Stimulated activated CD4-positive, alpha-beta T cell treated with anti-CD3 and anti-CD28 coated beads, TNF-alpha, amount 100 ng/mL, for 1 hour (primary cell): Measurements from ENCODE around the gene EFNA5.

ENCODE experiments used
- DNase-seq, 3 donors: peaks; one replicate each; pipeline ENCODE4 v3.0.0-alpha.2; 2020; ENCODE audit warnings: low read depth in 3 of 3, low spot score in 1 of 3

EFNA5 gene

DNA sequence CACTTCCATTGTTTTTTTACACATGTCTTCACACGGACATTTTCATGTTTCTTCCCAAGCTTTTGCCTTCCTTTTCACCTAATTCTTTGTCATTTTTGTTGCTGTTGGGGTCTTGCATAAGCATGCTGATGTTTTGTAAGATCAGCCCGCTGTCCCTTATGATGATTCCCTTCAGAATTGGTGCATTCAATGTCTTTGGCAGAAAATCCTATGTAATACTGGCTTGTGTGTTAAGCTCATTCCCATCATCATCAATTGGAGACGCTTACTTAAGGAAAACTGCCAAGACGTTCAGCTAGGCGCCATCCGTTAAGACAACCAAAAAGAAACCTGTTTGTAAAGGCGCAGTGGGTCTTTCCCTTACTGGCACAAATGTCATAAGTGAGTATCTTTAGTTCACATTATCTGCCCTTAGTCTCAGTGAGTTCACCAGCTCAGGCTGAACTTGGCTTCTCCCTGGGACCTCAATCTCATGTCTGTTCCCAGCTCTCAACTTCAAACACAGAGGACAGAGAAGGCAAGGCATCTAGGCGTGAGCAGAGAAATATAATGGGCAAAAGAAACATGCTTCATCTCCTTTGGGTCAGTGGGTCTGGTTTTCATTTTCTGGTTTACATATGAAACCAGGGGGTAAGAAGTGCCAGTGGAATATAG lies 97.9 kb downstream of the EFNA5 start:
- DNase-seq: no peak

- DNase-seq: peak; percentile 58 to 87 (median 61)
Observed at GRCh38 chr5:107571621-107572536, 98.9 kb downstream of the EFNA5 start.

- no peak for DNase-seq
Observed at GRCh38 chr5:107570805-107571531, 99.8 kb downstream of the EFNA5 start.

DNA sequence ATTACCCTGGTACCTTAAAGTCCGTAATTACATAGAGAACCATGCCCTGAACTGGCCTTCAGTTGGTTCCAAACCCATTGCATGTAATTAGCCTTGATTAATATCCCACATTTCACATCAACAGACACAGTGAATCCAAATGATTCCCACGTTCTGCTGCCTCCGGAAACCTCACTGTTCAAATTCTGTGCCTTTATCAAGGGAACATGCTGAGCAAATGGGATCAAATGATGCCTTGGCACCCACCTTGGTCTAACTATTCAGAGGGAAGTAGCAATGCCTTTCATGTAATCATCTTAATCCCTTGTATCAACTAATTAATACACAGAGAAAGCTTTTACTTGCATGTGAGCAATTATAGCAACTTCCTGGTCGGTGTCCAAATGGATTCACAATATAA lies 100.6 kb downstream of the EFNA5 start:
- no peak for DNase-seq

GRCh38 chr5:107567901-107568671 lies 102.7 kb downstream of the EFNA5 start:
- DNase-seq: no peak

- no peak for DNase-seq
Observed at GRCh38 chr5:107566986-107567385, 103.8 kb downstream of the EFNA5 start.

DNA sequence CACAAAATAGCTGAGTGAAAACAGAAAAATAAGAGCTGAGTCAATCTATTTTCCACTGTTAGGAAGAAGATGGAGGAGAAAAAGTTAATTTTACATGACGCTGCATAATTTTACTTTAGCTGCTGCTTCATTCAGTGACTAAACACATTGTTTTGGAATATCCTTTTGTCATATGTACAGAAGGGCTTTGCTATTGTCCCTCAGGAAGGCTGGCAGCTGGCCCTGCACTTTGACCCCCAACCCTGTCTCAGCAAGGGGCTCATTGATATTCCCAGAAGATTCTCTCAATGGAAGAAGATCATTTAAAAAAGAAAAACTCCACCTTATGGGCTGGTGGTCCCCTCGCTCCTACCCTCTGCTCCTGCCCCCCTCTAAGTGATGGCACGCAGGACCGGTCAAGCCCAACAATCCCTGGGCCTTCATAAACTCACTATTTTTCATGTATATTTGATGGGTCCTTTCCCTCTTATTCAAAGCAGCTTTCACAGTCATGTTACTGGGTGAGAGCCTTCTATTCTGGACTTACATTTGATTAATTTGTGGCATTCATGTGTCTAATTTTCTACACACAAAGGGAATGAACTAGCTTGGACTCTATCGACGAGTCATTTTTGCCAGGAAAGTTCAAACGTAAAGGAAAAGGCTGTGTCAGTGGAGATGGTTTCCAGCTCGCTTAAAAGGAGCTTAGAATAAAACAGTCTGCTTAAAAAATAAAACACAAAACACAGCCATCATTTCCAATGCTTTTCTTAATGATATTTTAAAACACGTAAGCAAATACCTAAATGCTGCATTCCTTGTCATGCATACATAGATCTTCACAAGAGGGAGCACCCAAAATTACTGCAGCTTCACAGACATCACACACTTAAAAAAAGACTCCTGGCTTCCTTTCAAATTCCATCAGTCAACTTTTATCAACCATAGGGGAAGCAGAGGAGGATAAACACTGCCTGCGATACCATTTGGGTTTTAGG lies 104.7 kb downstream of the EFNA5 start:
- DNase-seq: no peak

- no peak for DNase-seq
Observed at GRCh38 chr5:107564931-107565372, 105.8 kb downstream of the EFNA5 start.

DNA sequence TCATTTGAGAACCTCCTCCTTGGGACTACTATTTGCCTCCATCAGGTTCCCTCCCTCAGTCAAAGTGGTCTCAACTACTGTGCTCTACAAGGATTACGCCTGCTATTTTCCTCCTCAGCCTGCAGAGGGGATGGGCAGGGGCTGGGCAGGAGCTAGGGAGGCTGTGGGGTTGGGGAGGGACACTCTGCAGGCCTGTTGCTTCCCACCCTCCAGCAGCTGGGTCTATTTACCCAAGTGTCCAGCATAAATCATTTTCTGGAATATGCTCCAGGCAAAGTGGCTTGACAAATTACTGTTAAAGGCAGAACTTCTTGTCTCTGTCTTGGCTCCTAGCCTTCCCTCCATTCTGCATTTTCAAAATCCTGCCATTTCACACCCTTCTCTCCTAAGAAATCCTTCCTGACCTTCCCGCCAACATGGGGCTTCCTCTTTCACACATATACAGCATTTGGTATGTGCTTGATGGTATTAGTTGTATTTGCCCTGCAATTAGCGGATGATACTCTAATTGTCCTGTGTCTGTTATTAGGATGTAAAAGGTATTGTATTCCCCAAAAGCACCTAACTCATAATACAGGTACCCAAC lies 106.7 kb downstream of the EFNA5 start:
- DNase-seq: no peak

DNA sequence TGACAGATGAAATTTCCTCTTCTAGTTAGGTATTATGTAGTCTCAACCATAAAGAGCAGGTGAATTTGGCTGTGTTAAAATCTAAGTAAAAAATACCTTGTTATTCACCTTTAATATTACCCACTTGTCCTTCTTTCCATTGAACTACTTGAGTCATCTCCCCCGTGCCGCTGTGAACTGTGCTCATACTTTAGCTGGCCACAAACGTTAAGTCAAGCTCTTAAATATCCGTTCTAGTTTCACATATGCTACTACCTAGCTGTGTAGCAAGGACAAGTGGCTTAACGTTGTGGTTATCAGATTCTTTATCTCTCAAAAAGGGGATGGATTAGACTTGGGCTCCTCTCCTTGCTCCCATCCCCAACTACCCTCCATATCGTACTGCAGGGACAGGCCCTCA lies 110.4 kb downstream of the EFNA5 start:
- no peak for DNase-seq

DNA sequence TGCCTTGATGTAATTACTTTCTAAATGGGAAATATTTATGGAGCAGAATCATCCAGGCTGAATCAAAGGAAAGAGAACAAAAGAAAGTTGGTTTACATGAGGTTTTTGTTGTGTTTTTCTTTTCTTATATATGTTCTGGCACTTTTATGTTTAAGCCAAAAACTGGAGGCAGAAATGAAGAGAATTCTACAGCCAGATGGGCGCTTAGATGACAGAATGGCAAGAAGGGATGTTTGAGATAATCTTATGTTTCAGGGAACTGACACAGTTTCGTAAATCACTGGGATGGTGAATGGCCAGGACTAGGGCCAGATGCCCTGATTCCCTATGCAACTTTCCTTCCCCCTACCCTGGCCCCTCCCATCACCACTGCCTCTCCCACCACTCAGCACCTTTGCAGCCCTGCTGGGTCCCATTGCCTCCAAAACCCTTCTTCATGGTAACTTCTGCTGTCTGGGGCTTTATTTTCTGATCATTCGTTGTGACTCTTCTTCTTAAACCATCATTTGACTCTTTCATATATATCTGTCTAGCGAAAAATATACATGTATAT lies 111.8 kb downstream of the EFNA5 start:
- DNase-seq: no peak

- DNase-seq: no peak
Observed at GRCh38 chr5:107557051-107557658, 113.6 kb downstream of the EFNA5 start.

GRCh38 chr5:107556575-107556974 lies 114.2 kb downstream of the EFNA5 start:
- DNase-seq: no peak

GRCh38 chr5:107555425-107556090 lies 115.2 kb downstream of the EFNA5 start:
- DNase-seq: no peak

DNA sequence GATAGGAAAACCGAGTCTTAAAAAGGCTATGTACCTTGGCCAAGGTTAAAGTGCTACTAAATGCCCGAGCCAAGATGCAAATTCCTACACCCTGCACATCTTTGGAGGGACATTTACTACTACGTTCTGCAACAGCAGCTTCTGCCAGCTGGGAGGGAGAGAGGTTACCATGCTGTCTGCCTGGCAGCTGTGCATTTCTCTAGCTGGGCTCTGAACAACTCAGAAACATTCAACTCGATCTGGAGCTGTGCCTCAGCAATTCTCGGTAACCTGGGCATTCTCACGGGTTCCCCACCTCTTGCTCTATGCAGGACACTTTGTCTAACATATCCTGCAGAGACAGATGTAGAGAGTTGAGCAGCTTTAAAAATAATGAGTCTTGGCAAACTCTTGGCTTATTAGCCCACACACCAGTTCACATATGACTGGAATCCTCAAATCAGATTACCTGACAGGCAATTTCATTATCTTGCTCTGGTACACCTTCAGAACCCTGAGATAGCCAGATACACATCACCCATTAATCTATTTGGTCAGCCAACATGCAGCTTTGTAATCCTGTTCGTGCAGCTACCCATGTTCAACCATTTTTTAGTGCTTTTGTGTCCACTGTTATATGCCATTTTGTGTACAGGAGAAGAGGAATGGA lies 115.8 kb downstream of the EFNA5 start:
- no peak for DNase-seq

DNA sequence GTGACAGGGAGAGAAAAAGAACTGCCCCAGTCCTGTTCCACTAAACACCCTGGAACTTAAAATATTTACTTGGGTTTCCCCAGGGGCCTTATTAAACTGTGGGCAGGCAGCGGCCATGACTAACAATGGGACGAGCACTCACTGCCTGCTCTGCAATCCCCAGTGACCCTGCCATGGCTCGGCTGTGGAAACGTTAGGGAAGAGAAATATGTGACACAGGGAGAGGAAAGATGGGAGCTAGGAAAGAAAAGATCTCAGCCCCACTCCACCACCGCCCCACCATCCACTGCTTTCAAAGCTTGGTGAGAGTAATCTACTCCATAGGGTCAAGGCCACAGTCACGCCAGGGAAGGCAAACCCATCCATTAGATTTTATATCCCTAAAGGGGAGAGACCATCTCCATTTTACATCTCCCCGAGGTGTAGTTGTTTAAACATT lies 117.6 kb downstream of the EFNA5 start:
- no peak for DNase-seq

DNA sequence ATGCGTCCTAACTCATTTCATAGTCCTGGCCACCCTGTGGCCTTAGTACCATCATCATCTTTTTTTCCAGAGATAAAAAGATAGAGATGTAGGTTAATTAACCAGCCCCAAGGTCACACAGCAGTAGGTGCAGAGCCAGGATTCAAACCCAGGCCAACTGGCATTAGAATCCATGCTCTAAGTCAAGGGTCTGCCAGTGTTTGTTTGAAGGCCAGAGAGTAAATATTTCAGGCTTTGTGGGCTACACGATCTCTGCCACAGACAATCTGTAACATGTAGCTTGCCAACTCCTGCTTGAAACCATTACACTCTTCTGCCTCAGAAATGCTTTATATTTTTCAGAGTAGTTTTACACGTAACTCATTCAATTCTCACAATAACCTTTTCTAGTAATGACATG lies 119.6 kb downstream of the EFNA5 start:
- DNase-seq: no peak

GRCh38 chr5:107549567-107549966 lies 121.2 kb downstream of the EFNA5 start:
- no peak for DNase-seq
